ENCODE measurements around the gene PAFAH1B1.

DNA sequence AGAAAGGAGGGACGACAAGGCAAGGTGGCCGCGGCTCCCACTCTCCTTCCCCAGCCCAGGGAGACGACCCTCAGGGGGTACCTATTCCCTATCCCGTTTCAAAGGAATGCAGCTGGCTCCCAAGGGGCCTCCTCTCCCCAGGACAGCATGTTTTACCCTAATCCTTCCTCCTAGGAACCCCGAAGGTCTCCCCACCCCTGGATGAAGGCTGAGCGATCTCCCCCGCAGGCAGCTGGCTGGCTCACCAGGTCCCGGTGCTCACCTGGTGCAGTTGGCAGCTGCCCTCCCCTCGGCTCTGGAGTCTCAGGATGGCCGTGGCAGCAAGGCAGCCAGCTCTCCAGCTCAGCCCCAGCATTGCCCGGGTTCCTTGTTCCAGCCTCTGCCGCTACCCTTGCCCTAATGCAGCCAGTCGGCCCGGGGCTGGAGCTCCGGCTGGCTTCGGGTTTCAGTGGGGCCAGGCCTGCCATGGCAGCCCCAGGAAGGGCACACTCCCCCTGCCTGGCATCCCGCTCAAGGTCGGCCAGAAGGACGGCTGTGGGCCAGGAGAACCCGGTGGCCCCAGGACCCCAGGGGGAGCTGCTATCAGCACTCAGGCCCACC, 113.6 kb downstream of the PAFAH1B1 start:
- TF ChIP-seq, protein P1, sequence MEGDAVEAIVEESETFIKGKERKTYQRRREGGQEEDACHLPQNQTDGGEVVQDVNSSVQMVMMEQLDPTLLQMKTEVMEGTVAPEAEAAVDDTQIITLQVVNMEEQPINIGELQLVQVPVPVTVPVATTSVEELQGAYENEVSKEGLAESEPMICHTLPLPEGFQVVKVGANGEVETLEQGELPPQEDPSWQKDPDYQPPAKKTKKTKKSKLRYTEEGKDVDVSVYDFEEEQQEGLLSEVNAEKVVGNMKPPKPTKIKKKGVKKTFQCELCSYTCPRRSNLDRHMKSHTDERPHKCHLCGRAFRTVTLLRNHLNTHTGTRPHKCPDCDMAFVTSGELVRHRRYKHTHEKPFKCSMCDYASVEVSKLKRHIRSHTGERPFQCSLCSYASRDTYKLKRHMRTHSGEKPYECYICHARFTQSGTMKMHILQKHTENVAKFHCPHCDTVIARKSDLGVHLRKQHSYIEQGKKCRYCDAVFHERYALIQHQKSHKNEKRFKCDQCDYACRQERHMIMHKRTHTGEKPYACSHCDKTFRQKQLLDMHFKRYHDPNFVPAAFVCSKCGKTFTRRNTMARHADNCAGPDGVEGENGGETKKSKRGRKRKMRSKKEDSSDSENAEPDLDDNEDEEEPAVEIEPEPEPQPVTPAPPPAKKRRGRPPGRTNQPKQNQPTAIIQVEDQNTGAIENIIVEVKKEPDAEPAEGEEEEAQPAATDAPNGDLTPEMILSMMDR (IDR thresholded peaks at IDR 0.05; ENCODE audit: low read depth, low read length, missing input control) = no peak
- TF ChIP-seq, protein P2, sequence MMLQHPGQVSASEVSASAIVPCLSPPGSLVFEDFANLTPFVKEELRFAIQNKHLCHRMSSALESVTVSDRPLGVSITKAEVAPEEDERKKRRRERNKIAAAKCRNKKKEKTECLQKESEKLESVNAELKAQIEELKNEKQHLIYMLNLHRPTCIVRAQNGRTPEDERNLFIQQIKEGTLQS (IDR thresholded peaks at IDR 0.05) = no peak
- TF ChIP-seq, protein P3, sequence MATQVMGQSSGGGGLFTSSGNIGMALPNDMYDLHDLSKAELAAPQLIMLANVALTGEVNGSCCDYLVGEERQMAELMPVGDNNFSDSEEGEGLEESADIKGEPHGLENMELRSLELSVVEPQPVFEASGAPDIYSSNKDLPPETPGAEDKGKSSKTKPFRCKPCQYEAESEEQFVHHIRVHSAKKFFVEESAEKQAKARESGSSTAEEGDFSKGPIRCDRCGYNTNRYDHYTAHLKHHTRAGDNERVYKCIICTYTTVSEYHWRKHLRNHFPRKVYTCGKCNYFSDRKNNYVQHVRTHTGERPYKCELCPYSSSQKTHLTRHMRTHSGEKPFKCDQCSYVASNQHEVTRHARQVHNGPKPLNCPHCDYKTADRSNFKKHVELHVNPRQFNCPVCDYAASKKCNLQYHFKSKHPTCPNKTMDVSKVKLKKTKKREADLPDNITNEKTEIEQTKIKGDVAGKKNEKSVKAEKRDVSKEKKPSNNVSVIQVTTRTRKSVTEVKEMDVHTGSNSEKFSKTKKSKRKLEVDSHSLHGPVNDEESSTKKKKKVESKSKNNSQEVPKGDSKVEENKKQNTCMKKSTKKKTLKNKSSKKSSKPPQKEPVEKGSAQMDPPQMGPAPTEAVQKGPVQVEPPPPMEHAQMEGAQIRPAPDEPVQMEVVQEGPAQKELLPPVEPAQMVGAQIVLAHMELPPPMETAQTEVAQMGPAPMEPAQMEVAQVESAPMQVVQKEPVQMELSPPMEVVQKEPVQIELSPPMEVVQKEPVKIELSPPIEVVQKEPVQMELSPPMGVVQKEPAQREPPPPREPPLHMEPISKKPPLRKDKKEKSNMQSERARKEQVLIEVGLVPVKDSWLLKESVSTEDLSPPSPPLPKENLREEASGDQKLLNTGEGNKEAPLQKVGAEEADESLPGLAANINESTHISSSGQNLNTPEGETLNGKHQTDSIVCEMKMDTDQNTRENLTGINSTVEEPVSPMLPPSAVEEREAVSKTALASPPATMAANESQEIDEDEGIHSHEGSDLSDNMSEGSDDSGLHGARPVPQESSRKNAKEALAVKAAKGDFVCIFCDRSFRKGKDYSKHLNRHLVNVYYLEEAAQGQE (IDR thresholded peaks at IDR 0.05) = no peak
- TF ChIP-seq TAF1 (conservative IDR thresholded peaks at IDR 0.05) (no peak), FOXA1 (IDR thresholded peaks at IDR 0.05) (no peak), RAD21 (IDR thresholded peaks at IDR 0.05) (no peak), HNF4A (conservative IDR thresholded peaks at IDR 0.05) (no peak), GABPA (IDR thresholded peaks at IDR 0.05 in 1 of 2, conservative IDR thresholded peaks at IDR 0.05 in 1 of 2) (no peak), EGR1 (IDR thresholded peaks at IDR 0.05; ENCODE audit: low read depth in 2 of 2) (no peak)
